ENCODE measurements around the gene SEMA7A.

DNA sequence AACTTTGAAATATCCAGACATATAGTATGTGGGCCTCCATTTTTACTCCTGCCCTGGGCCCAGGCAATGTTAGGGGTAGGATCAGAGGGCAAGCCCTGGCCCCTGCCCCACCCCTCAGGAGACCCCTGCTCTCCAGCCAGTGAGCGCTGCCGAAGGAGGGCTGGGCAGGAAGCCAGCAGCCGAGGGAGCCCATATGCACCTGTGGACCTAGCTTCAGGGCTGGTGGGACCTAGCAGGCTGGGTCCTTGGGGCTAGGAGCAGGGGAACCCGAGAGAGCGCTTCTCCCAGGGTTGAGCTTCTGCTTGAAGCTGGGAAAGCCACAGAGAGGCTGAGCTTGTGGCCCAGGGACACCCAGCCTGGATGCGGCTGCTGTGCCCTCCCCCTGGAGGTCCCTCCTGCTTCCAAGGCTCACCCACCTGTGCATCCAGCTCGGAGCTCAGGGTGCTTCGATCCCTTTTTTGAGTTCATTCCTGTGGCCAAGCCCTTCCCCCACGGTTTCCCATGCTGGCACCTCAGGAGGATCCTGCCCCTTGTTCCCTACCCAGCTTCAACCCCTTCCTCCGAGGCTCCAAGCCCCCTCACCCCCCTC, 45.3 kb downstream of the SEMA7A start:
- TF ChIP-seq, protein P1, sequence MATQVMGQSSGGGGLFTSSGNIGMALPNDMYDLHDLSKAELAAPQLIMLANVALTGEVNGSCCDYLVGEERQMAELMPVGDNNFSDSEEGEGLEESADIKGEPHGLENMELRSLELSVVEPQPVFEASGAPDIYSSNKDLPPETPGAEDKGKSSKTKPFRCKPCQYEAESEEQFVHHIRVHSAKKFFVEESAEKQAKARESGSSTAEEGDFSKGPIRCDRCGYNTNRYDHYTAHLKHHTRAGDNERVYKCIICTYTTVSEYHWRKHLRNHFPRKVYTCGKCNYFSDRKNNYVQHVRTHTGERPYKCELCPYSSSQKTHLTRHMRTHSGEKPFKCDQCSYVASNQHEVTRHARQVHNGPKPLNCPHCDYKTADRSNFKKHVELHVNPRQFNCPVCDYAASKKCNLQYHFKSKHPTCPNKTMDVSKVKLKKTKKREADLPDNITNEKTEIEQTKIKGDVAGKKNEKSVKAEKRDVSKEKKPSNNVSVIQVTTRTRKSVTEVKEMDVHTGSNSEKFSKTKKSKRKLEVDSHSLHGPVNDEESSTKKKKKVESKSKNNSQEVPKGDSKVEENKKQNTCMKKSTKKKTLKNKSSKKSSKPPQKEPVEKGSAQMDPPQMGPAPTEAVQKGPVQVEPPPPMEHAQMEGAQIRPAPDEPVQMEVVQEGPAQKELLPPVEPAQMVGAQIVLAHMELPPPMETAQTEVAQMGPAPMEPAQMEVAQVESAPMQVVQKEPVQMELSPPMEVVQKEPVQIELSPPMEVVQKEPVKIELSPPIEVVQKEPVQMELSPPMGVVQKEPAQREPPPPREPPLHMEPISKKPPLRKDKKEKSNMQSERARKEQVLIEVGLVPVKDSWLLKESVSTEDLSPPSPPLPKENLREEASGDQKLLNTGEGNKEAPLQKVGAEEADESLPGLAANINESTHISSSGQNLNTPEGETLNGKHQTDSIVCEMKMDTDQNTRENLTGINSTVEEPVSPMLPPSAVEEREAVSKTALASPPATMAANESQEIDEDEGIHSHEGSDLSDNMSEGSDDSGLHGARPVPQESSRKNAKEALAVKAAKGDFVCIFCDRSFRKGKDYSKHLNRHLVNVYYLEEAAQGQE (IDR thresholded peaks at IDR 0.05; ENCODE audit: low read depth) = no peak
- TF ChIP-seq EGR1 (IDR thresholded peaks at IDR 0.05) (no peak), EP300 (IDR thresholded peaks at IDR 0.05; ENCODE audit: borderline replicate concordance) (no peak), FOXM1 (IDR thresholded peaks at IDR 0.05; ENCODE audit: borderline replicate concordance, low read depth) (no peak), CEBPB (IDR thresholded peaks at IDR 0.05) (no peak), TCF12 (IDR thresholded peaks at IDR 0.05; ENCODE audit: low read depth) (no peak), ZBTB7A (IDR thresholded peaks at IDR 0.05; ENCODE audit: low read depth) (no peak), TEAD4 (IDR thresholded peaks at IDR 0.05) (no peak), YY1 (IDR thresholded peaks at IDR 0.05; ENCODE audit: low read depth) (no peak), TAF1 (IDR thresholded peaks at IDR 0.05; ENCODE audit: low read depth) (no peak)
- TF ChIP-seq, protein P2, sequence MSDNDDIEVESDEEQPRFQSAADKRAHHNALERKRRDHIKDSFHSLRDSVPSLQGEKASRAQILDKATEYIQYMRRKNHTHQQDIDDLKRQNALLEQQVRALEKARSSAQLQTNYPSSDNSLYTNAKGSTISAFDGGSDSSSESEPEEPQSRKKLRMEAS (IDR thresholded peaks at IDR 0.05) = no peak

Measured in Ishikawa (cell line).